Measurements from ENCODE around the gene CHD9. TPM values are rescaled to one million over a fixed set of nuclear protein-coding genes. Genes with fewer than 3 reads are reported as not detected.
"Not testable (repeated sequence)": the region's sequence is repeated elsewhere in the genome, so short reads cannot be mapped to it uniquely, and the experiment has no call there.

The CHD9 gene
- total RNA-seq, 4 donors from 2014 or later = 46.8 to 85.5 (median 55.6) TPM

GRCh38 chr16:53048139-53048915, 6.5 kb upstream of the CHD9 start:
- Histone ChIP-seq H3K9me3 (no peaks in the 10 kb centered on the region), H3K36me3 (no peaks in the 10 kb centered on the region), H3K4me3 (no peak overlapping the region), H3K27me3 (peaks cover 39% of the 10 kb centered on the region), H3K4me1 (peaks cover 0 to 14% (median 5%) of the 10 kb centered on the region in 3 donors), H3K27ac (no peak overlapping the region)
- ATAC-seq = no peak
- TF ChIP-seq EP300 (IDR thresholded peaks at IDR 0.05) = no peak
- no peak for TF ChIP-seq POLR2A (IDR thresholded peaks at IDR 0.05)
- no peak for TF ChIP-seq POLR2AphosphoS5 (IDR thresholded peaks at IDR 0.05)
- no peak for TF ChIP-seq CTCF (IDR thresholded peaks at IDR 0.05)
- WGBS, 2 donors (ENCODE audit: low coverage in 1 of 2) = 88 to 98% methylated on average over 1 to 4 of the region's 4 CpGs

GRCh38 chr16:53051255-53051654, 3.5 kb upstream of the CHD9 start:
- H3K27ac ChIP-seq, H3K27me3 ChIP-seq: not testable (repeated sequence)
- 80% methylated on average over 1 of the region's 4 CpGs; no CpG with 5 or more reads in 1 of the 2 donors for WGBS, 2 donors (ENCODE audit: low coverage in 1 of 2)

GRCh38 chr16:53052519-53053501, 2.0 kb upstream of the CHD9 start, which contains the start of gene CHD9NB:
CHD9NB (minus strand) TSS chr16:53052897; CDS start chr16:53044158, 8,739 bp downstream.
- TF ChIP-seq EP300 (IDR thresholded peaks at IDR 0.05) (no peak), POLR2AphosphoS5 (IDR thresholded peaks at IDR 0.05) (no peak), CTCF (IDR thresholded peaks at IDR 0.05) (no peak), POLR2A (IDR thresholded peaks at IDR 0.05) (no peak)
- no peak within 1 kb of the TSS for H3K4me3 ChIP-seq
- H3K27me3 ChIP-seq = no peaks in the 10 kb centered on the region
- WGBS, 2 donors (ENCODE audit: low coverage in 1 of 2) = no CpG with 5 or more reads among the region's 2 CpGs
- H3K9me3 ChIP-seq = no peaks in the 10 kb centered on the region
- peaks cover 0 to 35% (median 5%) of the 10 kb centered on the region in 3 donors for H3K4me1 ChIP-seq
- peak; percentile 38 for ATAC-seq
- peak within 1 kb of the TSS in 1 of 4 donors; percentile 26 for H3K27ac ChIP-seq
- no peaks in the 10 kb centered on the region for H3K36me3 ChIP-seq

More at GRCh38 chr16:53051255-53051654, 3.5 kb upstream of the CHD9 start:
- peaks cover 0 to 20% (median 5%) of the 10 kb centered on the region in 3 donors for H3K4me1 ChIP-seq
- H3K36me3 ChIP-seq, ATAC-seq, H3K9me3 ChIP-seq, H3K4me3 ChIP-seq: not testable (repeated sequence)

- peak; percentile 13 for ATAC-seq
- Histone ChIP-seq H3K4me3 (peak overlapping the region; percentile 39 to 69), H3K27me3 (no peaks in the 10 kb centered on the region), H3K4me1 (peaks cover 0 to 43% (median 5%) of the 10 kb centered on the region in 3 donors), H3K27ac (peak overlapping the region in 3 of 4 donors; percentile 82 to 85 (median 85)), H3K36me3 (no peaks in the 10 kb centered on the region), H3K9me3 (no peaks in the 10 kb centered on the region)
- no peak for TF ChIP-seq CTCF (IDR thresholded peaks at IDR 0.05)
- no peak for TF ChIP-seq POLR2AphosphoS5 (IDR thresholded peaks at IDR 0.05)
- WGBS, 2 donors (ENCODE audit: low coverage in 1 of 2) = 60 to 61% methylated on average over 9 to 10 of the region's 13 CpGs
These were observed 673 bp upstream of the CHD9 start for GRCh38 chr16:53053967-53054669.
